ENCODE results near the gene CPE.

Gene CPE

DNA sequence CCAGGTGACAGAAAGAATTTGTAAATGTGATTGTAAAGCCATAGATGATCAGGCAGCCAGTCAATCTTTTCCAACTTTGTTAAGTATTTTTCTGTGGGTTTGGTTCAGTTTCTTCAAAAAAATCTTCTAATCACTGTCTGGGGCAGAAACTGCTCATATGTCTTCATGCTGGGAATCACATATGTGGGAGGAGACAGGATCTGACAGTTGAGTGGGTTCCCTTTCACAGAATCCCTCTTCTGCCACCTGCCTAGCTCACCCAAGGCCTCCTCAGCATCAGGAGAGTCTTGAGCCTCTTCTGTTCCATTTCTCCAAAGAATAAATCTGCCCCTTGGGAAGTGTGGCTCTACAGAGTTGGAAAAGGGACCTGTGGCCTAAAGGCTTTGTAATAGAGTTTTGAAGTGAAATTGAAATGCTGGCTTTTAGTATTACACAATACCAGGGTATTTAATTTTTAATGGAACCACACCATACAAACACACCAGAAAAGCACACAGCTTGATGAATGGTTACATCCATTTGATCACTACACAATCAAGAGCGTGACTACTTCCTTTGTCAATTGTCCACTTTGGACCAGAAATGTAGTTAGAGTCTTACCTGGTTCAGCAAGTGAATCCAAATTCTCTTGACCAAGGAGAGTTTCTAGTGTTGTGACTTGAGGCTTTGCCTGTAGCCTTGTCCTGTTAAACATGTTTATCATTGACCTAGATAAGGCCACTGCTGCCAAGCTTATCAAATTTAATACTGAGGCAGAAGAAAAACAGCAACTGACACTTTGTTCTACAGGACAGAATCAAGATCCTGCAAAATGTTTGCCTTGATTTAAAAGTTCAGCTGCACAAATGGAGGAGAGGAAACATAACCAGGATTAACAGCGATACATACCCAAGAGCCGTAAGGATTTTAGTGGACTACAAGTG lies 30.9 kb upstream of the CPE start:
- no peak for TF ChIP-seq JUND (IDR thresholded peaks at IDR 0.05; ENCODE audit: low read depth)
- in situ Hi-C loops (cut with HindIII; ENCODE audit: low pct_unique_long_range_greater_than_20kb, low sequenced_read_pairs), result no loop called here

GRCh38 chr4:165351359-165352130 lies 27.3 kb upstream of the CPE start:
- DNase-seq (ENCODE audit: low read depth in 1 of 2, low spot score in 1 of 2), result no peak
- in situ Hi-C loops (cut with HindIII; ENCODE audit: low pct_unique_long_range_greater_than_20kb, low sequenced_read_pairs), result no loop called here
- TF ChIP-seq JUND (IDR thresholded peaks at IDR 0.05; ENCODE audit: low read depth), result no peak

More for the DNA sequence above, 30.9 kb upstream of the CPE start:
- DNase-seq (ENCODE audit: low read depth in 1 of 2, low spot score in 1 of 2), result no peak

- no peak for TF ChIP-seq JUND (IDR thresholded peaks at IDR 0.05; ENCODE audit: low read depth)
- in situ Hi-C loops (cut with HindIII; ENCODE audit: low pct_unique_long_range_greater_than_20kb, low sequenced_read_pairs), result no loop called here
- DNase-seq (ENCODE audit: low read depth in 1 of 2, low spot score in 1 of 2), result peak; percentile 9 to 67
Observed at GRCh38 chr4:165355900-165356300, 22.9 kb upstream of the CPE start.

GRCh38 chr4:165359506-165359905 lies 19.3 kb upstream of the CPE start:
- DNase-seq (ENCODE audit: low read depth in 1 of 2, low spot score in 1 of 2), result no peak
- in situ Hi-C loops (cut with HindIII; ENCODE audit: low pct_unique_long_range_greater_than_20kb, low sequenced_read_pairs), result no loop called here
- TF ChIP-seq JUND (IDR thresholded peaks at IDR 0.05; ENCODE audit: low read depth), result no peak

GRCh38 chr4:165360041-165360695 lies 18.6 kb upstream of the CPE start:
- no peak for DNase-seq (ENCODE audit: low read depth in 1 of 2, low spot score in 1 of 2)
- in situ Hi-C loops (cut with HindIII; ENCODE audit: low pct_unique_long_range_greater_than_20kb, low sequenced_read_pairs), result no loop called here
- TF ChIP-seq JUND (IDR thresholded peaks at IDR 0.05; ENCODE audit: low read depth), result no peak

DNA sequence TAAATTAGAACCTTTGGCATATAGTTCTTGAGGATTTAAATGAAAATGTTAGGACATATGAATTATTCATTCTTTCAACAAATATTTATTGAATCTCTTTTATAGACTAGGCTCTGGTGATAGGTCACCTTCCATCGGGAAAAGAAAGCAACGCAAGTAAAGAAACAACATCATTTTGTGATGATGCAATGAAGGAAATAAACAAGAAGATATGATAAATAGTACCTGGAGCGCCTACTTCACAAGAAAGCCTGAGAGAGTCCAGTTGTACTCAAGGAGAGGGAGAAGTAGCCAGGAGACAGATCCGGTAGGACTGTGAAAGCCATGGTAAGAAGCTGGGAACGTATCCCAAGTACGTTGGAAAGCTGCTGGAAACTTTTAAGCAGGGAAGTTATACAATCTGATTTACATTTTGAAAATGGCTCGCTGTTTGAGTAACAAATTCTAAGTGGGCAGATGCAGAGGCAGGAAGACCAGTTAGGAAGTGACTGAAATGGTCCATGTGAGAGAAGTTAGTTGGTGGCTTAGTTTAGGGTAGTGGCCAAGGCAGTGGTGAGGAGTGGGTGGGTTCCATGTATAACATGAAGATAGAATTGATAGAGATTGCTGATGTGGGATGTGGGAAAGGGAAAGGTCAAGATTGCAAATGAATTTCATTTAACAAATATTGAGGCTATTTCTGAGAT lies 17.7 kb upstream of the CPE start:
- TF ChIP-seq JUND (IDR thresholded peaks at IDR 0.05; ENCODE audit: low read depth), result no peak
- in situ Hi-C loops (cut with HindIII; ENCODE audit: low pct_unique_long_range_greater_than_20kb, low sequenced_read_pairs), result no loop called here
- DNase-seq (ENCODE audit: low read depth in 1 of 2, low spot score in 1 of 2), result no peak

DNA sequence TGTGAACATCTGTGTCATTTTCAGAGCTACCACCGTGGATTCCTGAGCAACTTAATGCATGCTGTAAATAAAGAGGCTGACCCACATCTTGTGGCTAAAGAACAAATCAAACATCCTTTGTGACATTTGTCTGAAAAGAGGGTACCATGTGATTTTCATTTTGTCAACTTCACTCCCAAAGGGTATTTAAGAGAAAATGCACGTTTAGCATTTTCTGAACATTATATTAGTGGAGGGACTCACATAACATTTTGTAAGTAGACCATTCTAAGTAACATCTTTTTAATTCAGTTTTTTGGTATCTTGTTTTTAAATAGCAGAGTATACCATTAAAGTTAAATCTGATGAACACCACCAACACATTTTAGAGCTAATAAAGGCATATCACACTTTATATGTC lies 17.0 kb upstream of the CPE start:
- in situ Hi-C loops (cut with HindIII; ENCODE audit: low pct_unique_long_range_greater_than_20kb, low sequenced_read_pairs), result no loop called here
- no peak for TF ChIP-seq JUND (IDR thresholded peaks at IDR 0.05; ENCODE audit: low read depth)
- no peak for DNase-seq (ENCODE audit: low read depth in 1 of 2, low spot score in 1 of 2)

GRCh38 chr4:165364452-165365080 lies 14.2 kb upstream of the CPE start:
- DNase-seq (ENCODE audit: low read depth in 1 of 2, low spot score in 1 of 2), result no peak
- TF ChIP-seq JUND (IDR thresholded peaks at IDR 0.05; ENCODE audit: low read depth), result no peak
- in situ Hi-C loops (cut with HindIII; ENCODE audit: low pct_unique_long_range_greater_than_20kb, low sequenced_read_pairs), result no loop called here

- DNase-seq (ENCODE audit: low read depth in 1 of 2, low spot score in 1 of 2), result no peak
- TF ChIP-seq JUND (IDR thresholded peaks at IDR 0.05; ENCODE audit: low read depth), result no peak
- in situ Hi-C loops (cut with HindIII; ENCODE audit: low pct_unique_long_range_greater_than_20kb, low sequenced_read_pairs), result no loop called here
Observed at GRCh38 chr4:165367040-165367439, 11.8 kb upstream of the CPE start.

DNA sequence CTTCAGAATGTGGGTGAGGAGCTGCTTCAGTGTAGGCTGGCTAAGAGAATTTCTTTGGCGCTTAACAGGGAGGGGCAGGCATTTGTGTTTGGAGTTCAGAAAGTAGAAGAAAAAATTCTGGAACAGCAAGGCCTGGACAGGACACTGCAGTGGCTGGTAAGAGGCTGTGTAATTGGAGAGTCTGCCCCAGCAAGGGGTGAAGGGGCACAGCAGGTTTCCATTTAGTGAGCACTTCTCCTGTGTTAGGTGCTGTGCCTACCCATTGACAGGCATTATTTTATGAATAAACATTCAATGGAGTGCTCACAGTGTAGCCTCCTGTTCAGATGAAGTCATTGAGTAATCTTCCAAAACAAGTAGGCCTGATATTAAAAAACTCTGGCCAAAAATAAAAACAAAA lies 10.7 kb upstream of the CPE start:
- no peak for DNase-seq (ENCODE audit: low read depth in 1 of 2, low spot score in 1 of 2)
- TF ChIP-seq JUND (IDR thresholded peaks at IDR 0.05; ENCODE audit: low read depth), result no peak
- in situ Hi-C loops (cut with HindIII; ENCODE audit: low pct_unique_long_range_greater_than_20kb, low sequenced_read_pairs), result no loop called here

DNA sequence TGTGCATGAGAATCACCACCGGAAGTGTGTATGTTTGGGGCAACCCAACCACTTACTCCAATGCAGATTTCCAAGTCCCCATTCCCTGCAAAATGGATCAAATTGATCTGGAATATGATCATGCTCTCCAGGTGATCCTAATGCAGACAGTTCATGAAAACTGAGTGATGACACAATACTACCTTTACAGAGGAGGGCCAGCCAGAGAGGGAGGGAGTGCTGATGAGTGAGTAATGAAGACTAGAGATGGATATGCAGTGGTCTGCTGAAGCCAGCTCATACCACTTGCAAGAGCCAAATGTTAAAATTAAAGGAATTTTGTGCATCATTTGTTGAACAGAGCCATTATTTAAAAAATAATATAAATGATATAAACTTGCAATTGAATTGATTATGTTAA lies 10.2 kb upstream of the CPE start:
- DNase-seq (ENCODE audit: low read depth in 1 of 2, low spot score in 1 of 2), result no peak
- no peak for TF ChIP-seq JUND (IDR thresholded peaks at IDR 0.05; ENCODE audit: low read depth)
- in situ Hi-C loops (cut with HindIII; ENCODE audit: low pct_unique_long_range_greater_than_20kb, low sequenced_read_pairs), result no loop called here

DNA sequence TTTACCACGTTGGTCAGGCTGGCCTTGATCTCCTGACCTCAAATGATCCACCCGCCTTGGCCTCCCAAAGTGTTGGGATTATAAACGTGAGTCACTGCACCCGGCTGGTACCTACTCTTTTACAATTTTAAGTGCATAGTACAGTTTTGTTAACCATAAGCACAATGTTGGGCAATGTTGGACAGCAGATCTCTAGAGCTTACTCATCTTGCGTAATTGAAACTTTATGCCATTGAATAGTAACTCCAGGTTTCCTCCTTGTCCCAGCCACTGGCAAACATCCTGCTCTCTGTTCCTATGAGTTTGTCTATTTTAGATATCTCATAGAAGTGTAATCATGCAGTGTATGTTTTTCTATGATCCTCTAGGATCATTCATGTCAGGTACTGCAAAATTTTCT lies 9.3 kb upstream of the CPE start:
- no peak for TF ChIP-seq JUND (IDR thresholded peaks at IDR 0.05; ENCODE audit: low read depth)
- in situ Hi-C loops (cut with HindIII; ENCODE audit: low pct_unique_long_range_greater_than_20kb, low sequenced_read_pairs), result no loop called here
- DNase-seq (ENCODE audit: low read depth in 1 of 2, low spot score in 1 of 2), result no peak
